Prostate gland (tissue), 2 donors: Measurements from ENCODE around the gene ARRB1.

Experiments
- POLR2A ChIP-seq: fragments of 450-650 bp; IDR thresholded peaks from one replicate; pipeline ENCODE4 v1.6.1; 2016; ENCODE audit warnings: antibody characterized with exemption, mild to moderate bottlenecking
- POLR2AphosphoS5 ChIP-seq: sonication (generic); formaldehyde crosslinking; IDR thresholded peaks from one replicate; pipeline ENCODE4 v1.6.1; 2017; ENCODE audit warnings: antibody characterized with exemption
- TF ChIP-seq, protein P1 (sequence below), 4 experiments: fragments of 200-600 bp in 2 of 4; fragments of 450-650 bp in 2 of 4; sonication (generic) in 2 of 4; IDR thresholded peaks; 1 replicate in 3 of 4; 2 replicates in 1 of 4; pipeline ENCODE4 v1.5.1; 2016 to 2019; ENCODE audit warnings: antibody characterized with exemption in 4 of 4, mild to moderate bottlenecking in 2 of 4, moderate library complexity in 2 of 4

DNA sequence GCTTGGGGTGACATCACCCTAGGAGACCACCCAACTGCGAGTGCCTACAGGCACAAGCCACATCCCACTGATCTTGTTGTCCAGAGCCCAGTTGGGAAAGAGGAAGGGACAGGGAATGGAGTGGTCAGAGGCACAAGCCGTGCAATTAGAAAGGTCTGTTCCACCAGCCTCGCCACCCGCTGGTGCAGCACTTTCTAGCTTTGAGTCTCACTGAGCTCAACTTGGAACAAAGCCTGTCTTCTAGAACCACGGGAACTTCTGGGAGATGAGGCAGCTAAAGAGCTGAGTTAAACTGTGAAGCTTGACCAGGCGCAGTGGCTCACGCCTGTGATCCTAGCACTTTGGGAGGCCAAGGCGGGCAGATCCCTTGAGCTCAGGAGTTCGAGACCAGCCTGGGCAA is 81.6 kb downstream of the ARRB1 start:
- TF ChIP-seq, protein P1, sequence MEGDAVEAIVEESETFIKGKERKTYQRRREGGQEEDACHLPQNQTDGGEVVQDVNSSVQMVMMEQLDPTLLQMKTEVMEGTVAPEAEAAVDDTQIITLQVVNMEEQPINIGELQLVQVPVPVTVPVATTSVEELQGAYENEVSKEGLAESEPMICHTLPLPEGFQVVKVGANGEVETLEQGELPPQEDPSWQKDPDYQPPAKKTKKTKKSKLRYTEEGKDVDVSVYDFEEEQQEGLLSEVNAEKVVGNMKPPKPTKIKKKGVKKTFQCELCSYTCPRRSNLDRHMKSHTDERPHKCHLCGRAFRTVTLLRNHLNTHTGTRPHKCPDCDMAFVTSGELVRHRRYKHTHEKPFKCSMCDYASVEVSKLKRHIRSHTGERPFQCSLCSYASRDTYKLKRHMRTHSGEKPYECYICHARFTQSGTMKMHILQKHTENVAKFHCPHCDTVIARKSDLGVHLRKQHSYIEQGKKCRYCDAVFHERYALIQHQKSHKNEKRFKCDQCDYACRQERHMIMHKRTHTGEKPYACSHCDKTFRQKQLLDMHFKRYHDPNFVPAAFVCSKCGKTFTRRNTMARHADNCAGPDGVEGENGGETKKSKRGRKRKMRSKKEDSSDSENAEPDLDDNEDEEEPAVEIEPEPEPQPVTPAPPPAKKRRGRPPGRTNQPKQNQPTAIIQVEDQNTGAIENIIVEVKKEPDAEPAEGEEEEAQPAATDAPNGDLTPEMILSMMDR (IDR thresholded peaks at IDR 0.05), result no peak
- TF ChIP-seq POLR2A (no peak), POLR2AphosphoS5 (no peak)
